Skin epidermis (tissue), 12 donors: ENCODE measurements around the gene IL17RC.
"Not testable (repeated sequence)": the region's sequence is repeated elsewhere in the genome, so short reads cannot be mapped to it uniquely, and the experiment has no call there.

ENCODE experiments used
- H3K27ac ChIP-seq, 21 experiments: fragments of 200-600 bp; sonication (generic) in 11 of 21; one replicate each; pipeline ENCODE4 v1.5.0; 2020; ENCODE audit warnings: mild to moderate bottlenecking in 3 of 21, inconsistent platforms in 2 of 21, moderate library complexity in 2 of 21
- H3K4me3 ChIP-seq, 7 experiments: fragments of 200-600 bp; sonication (generic) in 2 of 7; one replicate each; pipeline ENCODE4 v1.5.0; 2020; ENCODE audit warnings: inconsistent platforms in 2 of 7, mild to moderate bottlenecking in 2 of 7, moderate library complexity in 1 of 7

IL17RC gene, protein sequence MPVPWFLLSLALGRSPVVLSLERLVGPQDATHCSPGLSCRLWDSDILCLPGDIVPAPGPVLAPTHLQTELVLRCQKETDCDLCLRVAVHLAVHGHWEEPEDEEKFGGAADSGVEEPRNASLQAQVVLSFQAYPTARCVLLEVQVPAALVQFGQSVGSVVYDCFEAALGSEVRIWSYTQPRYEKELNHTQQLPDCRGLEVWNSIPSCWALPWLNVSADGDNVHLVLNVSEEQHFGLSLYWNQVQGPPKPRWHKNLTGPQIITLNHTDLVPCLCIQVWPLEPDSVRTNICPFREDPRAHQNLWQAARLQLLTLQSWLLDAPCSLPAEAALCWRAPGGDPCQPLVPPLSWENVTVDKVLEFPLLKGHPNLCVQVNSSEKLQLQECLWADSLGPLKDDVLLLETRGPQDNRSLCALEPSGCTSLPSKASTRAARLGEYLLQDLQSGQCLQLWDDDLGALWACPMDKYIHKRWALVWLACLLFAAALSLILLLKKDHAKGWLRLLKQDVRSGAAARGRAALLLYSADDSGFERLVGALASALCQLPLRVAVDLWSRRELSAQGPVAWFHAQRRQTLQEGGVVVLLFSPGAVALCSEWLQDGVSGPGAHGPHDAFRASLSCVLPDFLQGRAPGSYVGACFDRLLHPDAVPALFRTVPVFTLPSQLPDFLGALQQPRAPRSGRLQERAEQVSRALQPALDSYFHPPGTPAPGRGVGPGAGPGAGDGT

GRCh38 chr3:9916734-9917680 is at the start of gene IL17RC:
Gene IL17RC, plus strand, starts transcription at chr3:9917098. Its CDS starts 218 bp downstream, at chr3:9917316.
- peak within 1 kb of the TSS; percentile 57 to 91 (median 83) for H3K27ac ChIP-seq
- peak within 1 kb of the TSS; percentile 29 to 60 (median 51) for H3K4me3 ChIP-seq

GRCh38 chr3:9867106-9867505 is 49.8 kb upstream of the IL17RC start:
- Histone ChIP-seq H3K4me3 (no peak overlapping the region), H3K27ac (no peak overlapping the region)

DNA sequence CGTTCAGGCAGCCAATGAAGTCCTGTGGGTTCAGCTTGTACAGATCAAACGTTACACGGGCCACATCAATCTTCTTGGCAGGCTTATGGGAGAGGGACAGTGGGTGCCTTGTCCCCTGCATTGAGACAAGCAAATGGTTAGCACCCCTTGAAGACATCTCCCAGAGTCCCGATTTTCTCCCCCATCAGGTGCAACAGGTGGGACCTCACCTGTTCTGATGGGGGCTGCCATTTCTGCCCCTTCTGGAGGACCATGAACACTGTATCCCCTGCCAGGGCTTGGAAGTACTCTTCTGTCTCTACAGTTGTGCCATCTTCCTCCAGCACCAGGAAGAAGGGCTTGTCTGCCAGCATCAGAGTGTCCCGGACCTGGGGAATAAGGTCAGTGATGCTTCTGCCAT is 46.9 kb upstream of the IL17RC start:
- no peak overlapping the region for H3K27ac ChIP-seq
- H3K4me3 ChIP-seq, result no peak overlapping the region

DNA sequence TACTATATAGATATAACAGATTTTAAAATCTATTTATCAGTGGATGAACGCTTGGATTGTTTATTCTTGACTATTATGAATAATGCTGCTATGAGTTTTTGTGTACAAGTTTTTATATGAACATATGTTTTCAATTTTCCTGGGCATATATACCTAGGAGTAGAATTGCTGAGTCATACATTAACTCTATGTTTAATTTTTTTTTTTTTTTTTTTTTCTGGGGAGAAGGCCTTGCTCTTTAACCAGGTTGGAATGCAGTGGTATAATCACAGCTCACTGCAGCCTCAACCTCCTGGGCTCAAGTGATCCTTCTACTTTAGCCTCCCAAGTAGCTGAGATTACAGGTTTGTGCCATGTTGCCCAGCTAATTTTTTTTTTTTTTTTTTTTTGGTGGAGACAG is 45.9 kb upstream of the IL17RC start:
- no peak overlapping the region for H3K4me3 ChIP-seq
- no peak overlapping the region for H3K27ac ChIP-seq

GRCh38 chr3:9872067-9872466 is 44.8 kb upstream of the IL17RC start:
- not testable (repeated sequence) for H3K4me3 ChIP-seq, H3K27ac ChIP-seq

GRCh38 chr3:9875448-9875847 is 41.5 kb upstream of the IL17RC start:
- Histone ChIP-seq H3K27ac (no peak overlapping the region), H3K4me3 (no peak overlapping the region)

GRCh38 chr3:9876255-9876654 is 40.6 kb upstream of the IL17RC start:
- not testable (repeated sequence) for H3K4me3 ChIP-seq

GRCh38 chr3:9876991-9877390 is 39.9 kb upstream of the IL17RC start:
- no peak overlapping the region for H3K4me3 ChIP-seq
- H3K27ac ChIP-seq, result no peak overlapping the region

More at GRCh38 chr3:9876255-9876654, 40.6 kb upstream of the IL17RC start:
- not testable (repeated sequence) for H3K27ac ChIP-seq

- H3K27ac ChIP-seq, result no peak overlapping the region
- H3K4me3 ChIP-seq, result no peak overlapping the region
Observed at GRCh38 chr3:9878700-9879099, 38.2 kb upstream of the IL17RC start.

GRCh38 chr3:9879830-9880549 is 36.9 kb upstream of the IL17RC start, which contains the start of gene CIDEC:
Gene CIDEC, minus strand, starts transcription at chr3:9880253. Its CDS starts 1,767 bp downstream, at chr3:9878486.
- no peak within 1 kb of the TSS for H3K4me3 ChIP-seq
- H3K27ac ChIP-seq, result no peak within 1 kb of the TSS

DNA sequence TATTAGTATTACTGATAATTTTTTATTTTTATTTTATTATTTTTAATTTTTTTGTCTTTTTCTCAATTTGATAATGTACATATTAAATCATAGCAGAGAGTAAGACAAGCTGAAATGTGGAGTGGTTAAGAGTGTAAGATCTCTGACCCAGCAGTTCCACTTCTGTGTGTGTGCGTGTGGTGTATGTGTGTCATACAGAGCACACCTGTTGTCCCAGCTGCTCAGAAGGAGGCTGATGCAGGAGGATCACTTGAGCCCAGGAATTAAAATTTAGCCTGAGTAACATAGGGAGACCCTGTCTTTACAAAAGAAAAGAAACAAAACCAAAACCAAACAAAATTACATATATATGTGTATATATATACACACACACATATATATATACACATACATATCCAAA is 35.5 kb upstream of the IL17RC start:
- H3K27ac ChIP-seq, result no peak overlapping the region
- no peak overlapping the region for H3K4me3 ChIP-seq

- H3K27ac ChIP-seq, result peak overlapping the region in 7 of 21 experiments; percentile 1 to 67 (median 30)
- H3K4me3 ChIP-seq, result no peak overlapping the region
Observed at GRCh38 chr3:9883706-9884554, 33.0 kb upstream of the IL17RC start.

DNA sequence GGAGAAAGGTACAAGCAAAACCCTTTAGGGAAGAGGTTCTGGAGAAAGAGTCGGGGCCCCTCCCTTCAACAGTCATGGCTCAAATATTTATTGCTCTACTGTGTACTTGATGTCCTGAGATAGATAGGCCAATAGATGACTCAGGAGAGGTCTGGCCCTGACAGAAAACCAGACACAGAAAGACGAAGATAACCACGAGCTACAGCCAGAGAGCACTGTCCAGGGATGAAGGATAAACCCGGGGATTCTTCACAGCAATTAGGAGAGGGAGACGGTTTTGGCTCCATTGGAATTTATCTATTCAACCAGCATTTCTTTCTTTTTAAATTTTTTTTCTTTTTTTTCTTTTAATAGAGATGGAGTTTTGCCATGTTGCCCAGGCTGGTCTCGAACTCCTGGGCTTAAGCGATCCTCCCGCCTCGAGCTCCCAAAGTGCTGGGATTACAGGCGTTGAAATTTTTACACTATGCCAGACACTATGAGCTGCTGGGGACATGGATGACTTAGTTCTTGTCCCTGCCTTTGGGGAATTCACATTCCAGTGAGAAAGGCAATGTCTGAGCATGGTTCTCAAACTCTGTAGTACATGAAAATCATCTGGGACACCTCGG is 32.2 kb upstream of the IL17RC start:
- Histone ChIP-seq H3K27ac (peak overlapping the region in 4 of 21 experiments; percentile 1 to 67 (median 36)), H3K4me3 (no peak overlapping the region)

- Histone ChIP-seq H3K27ac (no peak overlapping the region), H3K4me3 (no peak overlapping the region)
Observed at GRCh38 chr3:9886328-9886727, 30.6 kb upstream of the IL17RC start.

DNA sequence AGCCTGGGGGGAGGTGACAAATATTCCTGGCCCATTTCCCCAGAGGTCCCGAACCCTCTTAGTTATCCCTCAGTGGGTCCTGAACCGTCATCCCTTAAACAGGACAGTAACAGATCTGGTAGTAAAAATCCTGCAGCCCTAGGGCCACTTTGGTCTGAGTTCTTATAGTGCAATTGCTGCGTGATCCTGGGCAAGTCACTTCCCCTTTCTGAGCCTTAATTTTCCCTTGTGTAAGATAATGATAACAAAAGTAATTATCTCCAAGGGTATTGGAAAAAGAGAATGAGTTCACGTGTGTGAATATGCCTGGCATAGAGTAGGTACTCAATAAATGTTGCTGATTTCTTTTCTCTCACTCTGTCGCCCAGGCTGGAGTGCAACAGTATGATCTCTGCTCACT is 29.4 kb upstream of the IL17RC start:
- H3K4me3 ChIP-seq, result no peak overlapping the region
- no peak overlapping the region for H3K27ac ChIP-seq

GRCh38 chr3:9888540-9888939 is 28.4 kb upstream of the IL17RC start:
- Histone ChIP-seq H3K27ac (no peak overlapping the region), H3K4me3 (no peak overlapping the region)

DNA sequence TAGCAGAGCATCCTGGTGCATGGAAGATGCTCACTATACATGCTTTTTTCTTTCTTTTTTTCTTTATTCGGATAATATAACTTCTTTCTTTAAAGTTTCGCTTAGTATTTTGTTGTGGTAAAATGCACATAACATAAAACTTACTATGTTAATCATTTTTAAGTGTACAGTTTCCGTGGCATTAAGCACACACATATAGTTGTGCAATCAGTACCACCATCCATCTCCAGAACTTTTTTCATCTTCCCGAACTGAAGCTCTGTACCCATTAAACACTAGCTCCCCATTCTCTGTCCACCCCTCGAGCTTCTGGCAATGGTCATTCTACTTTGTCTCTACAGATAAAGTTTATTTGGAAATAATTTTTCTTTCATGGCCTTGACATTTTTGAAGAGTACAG is 27.5 kb upstream of the IL17RC start:
- H3K27ac ChIP-seq, result no peak overlapping the region
- no peak overlapping the region for H3K4me3 ChIP-seq
